ENCODE results near the gene TDRD3. TPM values are rescaled to one million over a fixed set of nuclear protein-coding genes. Genes with fewer than 3 reads are reported as not detected.

Gene TDRD3
- total RNA-seq, 1 donor from 2014 or later: 10.7 TPM

DNA sequence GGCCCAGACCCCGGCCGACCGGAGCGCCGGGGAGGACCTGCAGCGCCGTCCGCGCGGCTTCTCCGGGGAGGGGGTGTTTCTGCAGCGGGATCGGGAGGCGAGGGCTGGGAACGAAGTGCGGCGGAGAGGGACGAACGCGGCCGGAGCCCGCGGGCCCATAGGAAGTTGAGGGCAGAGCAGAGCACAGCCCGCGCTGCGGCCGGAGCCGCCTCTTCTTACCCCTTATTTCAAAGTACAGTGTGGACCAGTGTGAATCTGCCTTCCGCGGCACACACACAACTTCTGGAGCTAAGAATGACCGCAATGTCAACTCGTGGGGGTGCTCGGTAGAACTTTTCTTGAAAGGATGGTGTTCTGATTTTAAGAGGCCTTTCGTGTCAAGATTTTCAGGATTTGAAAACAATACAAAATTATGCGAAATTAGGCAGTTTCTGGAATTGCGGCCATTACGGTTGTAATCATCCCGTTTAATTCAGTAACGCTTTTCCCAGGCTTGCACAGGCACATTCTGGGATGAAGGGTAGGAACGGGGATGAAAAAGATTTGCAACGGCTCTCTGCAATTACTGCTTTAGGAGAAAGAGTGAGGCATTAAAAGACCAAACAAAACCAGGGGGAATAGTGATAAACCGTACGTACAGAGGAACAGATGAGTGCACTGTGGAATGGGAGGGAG, 821 bp downstream of the TDRD3 start:
- no peak for TF ChIP-seq EZH2 (IDR thresholded peaks at IDR 0.05; ENCODE audit: insufficient read depth, low read length)
- TF ChIP-seq, protein P1, sequence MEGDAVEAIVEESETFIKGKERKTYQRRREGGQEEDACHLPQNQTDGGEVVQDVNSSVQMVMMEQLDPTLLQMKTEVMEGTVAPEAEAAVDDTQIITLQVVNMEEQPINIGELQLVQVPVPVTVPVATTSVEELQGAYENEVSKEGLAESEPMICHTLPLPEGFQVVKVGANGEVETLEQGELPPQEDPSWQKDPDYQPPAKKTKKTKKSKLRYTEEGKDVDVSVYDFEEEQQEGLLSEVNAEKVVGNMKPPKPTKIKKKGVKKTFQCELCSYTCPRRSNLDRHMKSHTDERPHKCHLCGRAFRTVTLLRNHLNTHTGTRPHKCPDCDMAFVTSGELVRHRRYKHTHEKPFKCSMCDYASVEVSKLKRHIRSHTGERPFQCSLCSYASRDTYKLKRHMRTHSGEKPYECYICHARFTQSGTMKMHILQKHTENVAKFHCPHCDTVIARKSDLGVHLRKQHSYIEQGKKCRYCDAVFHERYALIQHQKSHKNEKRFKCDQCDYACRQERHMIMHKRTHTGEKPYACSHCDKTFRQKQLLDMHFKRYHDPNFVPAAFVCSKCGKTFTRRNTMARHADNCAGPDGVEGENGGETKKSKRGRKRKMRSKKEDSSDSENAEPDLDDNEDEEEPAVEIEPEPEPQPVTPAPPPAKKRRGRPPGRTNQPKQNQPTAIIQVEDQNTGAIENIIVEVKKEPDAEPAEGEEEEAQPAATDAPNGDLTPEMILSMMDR (IDR thresholded peaks at IDR 0.05; ENCODE audit: insufficient read depth, low read depth, low read length): no peak
- Histone ChIP-seq H3K9ac (ENCODE audit: low read length) (peak overlapping the region; percentile 93), H2AFZ (ENCODE audit: low read depth, low read length) (peak overlapping the region; percentile 83), H3K4me1 (ENCODE audit: insufficient read depth, low read length) (peaks cover 11% of the 10 kb centered on the region), H3K79me2 (ENCODE audit: insufficient read depth, low read length) (peaks cover 40% of the 10 kb centered on the region), H3K9me3 (ENCODE audit: insufficient read depth, low read depth, low read length) (no peaks in the 10 kb centered on the region), H3K27me3 (ENCODE audit: insufficient read depth, low read length) (no peaks in the 10 kb centered on the region), H3K27ac (ENCODE audit: low read depth, low read length) (peak overlapping the region; percentile 79), H3K4me2 (ENCODE audit: low read length) (peak overlapping the region; percentile 96), H3K36me3 (ENCODE audit: insufficient read depth, low read length) (no peaks in the 10 kb centered on the region), H4K20me1 (ENCODE audit: insufficient read depth, low read length) (peaks cover 8% of the 10 kb centered on the region), H3K4me3 (ENCODE audit: insufficient read depth, low read depth, low read length) (peak overlapping the region; percentile 86)
- Mint-ChIP-seq H3K27me3 (ENCODE audit: low read depth, unreplicated experiment) (no peaks in the 10 kb centered on the region), H3K36me3 (ENCODE audit: low read depth, unreplicated experiment) (no peaks in the 10 kb centered on the region), H3K4me1 (ENCODE audit: low read depth, unreplicated experiment) (peaks cover 13% of the 10 kb centered on the region), H3K4me3 (ENCODE audit: unreplicated experiment) (peak overlapping the region; percentile 90), H3K27ac (ENCODE audit: unreplicated experiment) (peak overlapping the region; percentile 94), H3K9me3 (ENCODE audit: unreplicated experiment) (no peaks in the 10 kb centered on the region)
- FAIRE-seq (no peak), DNase-seq (ENCODE audit: low read depth) (peak; percentile 64)

DNA sequence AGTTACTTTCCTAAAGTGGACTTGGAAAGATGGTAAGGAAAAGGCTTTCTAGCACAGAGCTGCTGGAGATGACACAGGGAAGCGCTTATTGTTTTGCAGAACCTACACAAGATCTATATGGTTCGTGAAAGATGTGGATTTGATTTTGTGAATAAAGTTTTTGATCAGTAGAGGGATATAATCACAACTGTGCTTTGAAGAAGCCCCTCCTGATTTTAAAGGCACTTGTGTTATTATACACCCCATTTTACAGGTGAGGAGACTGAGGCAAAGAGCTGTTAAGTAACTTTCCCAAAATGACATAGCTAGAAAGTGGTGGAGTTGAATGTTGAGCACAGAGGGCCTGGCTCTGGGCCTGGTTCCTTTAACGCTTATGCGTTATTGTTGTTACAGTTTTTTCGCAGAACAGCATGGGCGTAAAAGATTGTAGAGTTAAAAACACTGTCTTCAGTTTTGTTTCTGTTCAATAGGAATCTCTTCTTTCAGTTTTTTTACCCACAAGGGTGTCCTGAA, 1.4 kb downstream of the TDRD3 start:
- Histone ChIP-seq H3K27me3 (ENCODE audit: insufficient read depth, low read length) (no peaks in the 10 kb centered on the region), H3K36me3 (ENCODE audit: insufficient read depth, low read length) (no peaks in the 10 kb centered on the region), H2AFZ (ENCODE audit: low read depth, low read length) (peak overlapping the region; percentile 83), H3K4me3 (ENCODE audit: insufficient read depth, low read depth, low read length) (peak overlapping the region; percentile 86), H3K4me2 (ENCODE audit: low read length) (peak overlapping the region; percentile 96), H3K27ac (ENCODE audit: low read depth, low read length) (peak overlapping the region; percentile 79), H3K79me2 (ENCODE audit: insufficient read depth, low read length) (peaks cover 43% of the 10 kb centered on the region), H3K4me1 (ENCODE audit: insufficient read depth, low read length) (peaks cover 11% of the 10 kb centered on the region), H4K20me1 (ENCODE audit: insufficient read depth, low read length) (peaks cover 8% of the 10 kb centered on the region), H3K9me3 (ENCODE audit: insufficient read depth, low read depth, low read length) (no peaks in the 10 kb centered on the region), H3K9ac (ENCODE audit: low read length) (peak overlapping the region; percentile 93)
- H3K4me1 Mint-ChIP-seq (ENCODE audit: low read depth, unreplicated experiment): peaks cover 13% of the 10 kb centered on the region
- no peaks in the 10 kb centered on the region for H3K9me3 Mint-ChIP-seq (ENCODE audit: unreplicated experiment)
- no peaks in the 10 kb centered on the region for H3K27me3 Mint-ChIP-seq (ENCODE audit: low read depth, unreplicated experiment)
- H3K27ac Mint-ChIP-seq (ENCODE audit: unreplicated experiment): peak overlapping the region; percentile 94
- DNase-seq (ENCODE audit: low read depth) (peak; percentile 15), FAIRE-seq (no peak)
- TF ChIP-seq, protein P1 (IDR thresholded peaks at IDR 0.05; ENCODE audit: insufficient read depth, low read depth, low read length): no peak
- no peak for TF ChIP-seq EZH2 (IDR thresholded peaks at IDR 0.05; ENCODE audit: insufficient read depth, low read length)
- H3K4me3 Mint-ChIP-seq (ENCODE audit: unreplicated experiment): peak overlapping the region; percentile 90
- no peaks in the 10 kb centered on the region for H3K36me3 Mint-ChIP-seq (ENCODE audit: low read depth, unreplicated experiment)
